Subcutaneous abdominal adipose tissue (tissue), 5 donors: Measurements from ENCODE around the gene OR1F1.
A peak's percentile ranks its signal among the peaks of the same experiment; 100 is the strongest.

Source experiments
- H3K27ac ChIP-seq: one replicate; pipeline ENCODE4 v1.7.0; 2013; ENCODE audit warnings: low read depth, mild to moderate bottlenecking, inconsistent platforms, low read length, moderate library complexity
- H3K27me3 ChIP-seq, 5 donors: one replicate each; pipeline ENCODE4 v1.7.0; 2013; ENCODE audit warnings: low read length in 5 of 5, inconsistent platforms in 1 of 5; ENCODE audit not compliant: control insufficient read depth in 5 of 5, insufficient read depth in 4 of 5
- H3K36me3 ChIP-seq, 5 donors: one replicate each; pipeline ENCODE4 v1.7.0; 2013; ENCODE audit warnings: low read length in 5 of 5; ENCODE audit not compliant: control insufficient read depth in 5 of 5, insufficient read depth in 5 of 5
- H3K4me1 ChIP-seq, 5 donors: one replicate each; pipeline ENCODE4 v1.7.0; 2013; ENCODE audit warnings: low read length in 5 of 5, mild to moderate bottlenecking in 3 of 5, moderate library complexity in 1 of 5; ENCODE audit not compliant: control insufficient read depth in 5 of 5, insufficient read depth in 5 of 5
- H3K4me3 ChIP-seq, 5 donors: one replicate each; pipeline ENCODE4 v1.7.0; 2013; ENCODE audit warnings: low read length in 5 of 5, low read depth in 1 of 5
- H3K9ac ChIP-seq, 5 donors: one replicate each; pipeline ENCODE4 v1.7.0; 2013; ENCODE audit warnings: low read length in 5 of 5, mild to moderate bottlenecking in 4 of 5, moderate library complexity in 3 of 5
- H3K9me3 ChIP-seq, 5 donors: one replicate each; pipeline ENCODE4 v1.7.0; 2013; ENCODE audit warnings: low read length in 5 of 5; ENCODE audit not compliant: control insufficient read depth in 5 of 5
- donor health status: healthy.
- donor health status: healthy.
- donor health status: healthy.
- donor health status: healthy.
- donor health status: healthy.

Gene OR1F1

DNA sequence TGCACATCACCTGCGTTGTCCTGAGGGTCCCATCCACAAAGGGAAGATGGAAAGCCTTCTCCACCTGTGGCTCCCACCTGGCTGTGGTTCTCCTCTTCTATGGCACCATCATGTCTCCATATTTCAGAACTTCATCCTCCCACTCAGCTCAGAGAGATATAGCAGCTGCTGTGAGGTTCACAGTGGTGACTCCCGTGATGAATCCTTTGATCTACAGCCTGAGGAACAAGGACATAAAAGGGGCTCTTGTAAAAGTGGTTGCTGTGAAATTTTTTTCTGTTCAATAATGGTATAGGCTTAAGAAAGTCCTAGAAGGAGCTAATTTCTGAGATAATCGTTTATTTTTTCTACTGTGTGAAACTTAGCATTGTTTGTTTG is 28.2 kb downstream of the OR1F1 start:
- no peak overlapping the region for H3K4me3 ChIP-seq
- no peak overlapping the region for H3K27ac ChIP-seq
- no peaks in the 10 kb centered on the region for H3K4me1 ChIP-seq
- H3K36me3 ChIP-seq, result no peaks in the 10 kb centered on the region
- H3K27me3 ChIP-seq, result peaks cover 0 to 5% (median 0%) of the 10 kb centered on the region in 5 donors
- H3K9ac ChIP-seq, result no peak overlapping the region
- H3K9me3 ChIP-seq, result peaks cover 3 to 31% (median 15%) of the 10 kb centered on the region in 5 donors

DNA sequence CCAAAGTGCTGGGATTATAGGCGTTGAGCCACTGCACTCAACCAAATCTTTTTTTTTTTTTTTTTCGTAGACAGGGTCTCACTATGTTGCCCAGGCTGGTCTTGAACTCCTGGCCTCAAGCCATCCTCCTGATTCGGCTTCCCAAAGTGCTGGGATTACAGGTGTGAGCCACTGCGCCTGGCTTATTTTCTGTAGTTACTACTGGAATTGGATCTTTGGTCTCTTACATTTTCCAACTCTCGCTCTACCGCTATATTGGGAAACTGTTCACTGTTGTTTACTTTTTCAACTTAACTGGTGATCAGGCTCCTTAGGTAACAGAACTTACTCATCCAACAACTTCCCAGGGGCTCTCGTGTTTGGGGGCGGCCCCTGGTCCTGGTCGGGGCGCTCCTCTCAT is 32.8 kb downstream of the OR1F1 start:
- peaks cover 19 to 25% (median 23%) of the 10 kb centered on the region in 5 donors for H3K36me3 ChIP-seq
- peaks cover 0 to 2% (median 0%) of the 10 kb centered on the region in 5 donors for H3K27me3 ChIP-seq
- H3K4me3 ChIP-seq, result peak overlapping the region in 2 of 5 donors; percentile 29 to 30
- peaks cover 33 to 73% (median 52%) of the 10 kb centered on the region in 5 donors for H3K9me3 ChIP-seq
- H3K4me1 ChIP-seq, result no peaks in the 10 kb centered on the region
- no peak overlapping the region for H3K27ac ChIP-seq
- no peak overlapping the region for H3K9ac ChIP-seq

GRCh38 chr16:3223913-3224515 is 36.0 kb downstream of the OR1F1 start:
- Histone ChIP-seq H3K9me3 (peaks cover 41 to 81% (median 66%) of the 10 kb centered on the region in 5 donors), H3K9ac (no peak overlapping the region), H3K27me3 (no peaks in the 10 kb centered on the region), H3K4me1 (no peaks in the 10 kb centered on the region), H3K36me3 (peaks cover 31 to 47% (median 43%) of the 10 kb centered on the region in 5 donors), H3K4me3 (peak overlapping the region; percentile 12 to 50 (median 24)), H3K27ac (no peak overlapping the region)

GRCh38 chr16:3234543-3234856 is 46.5 kb downstream of the OR1F1 start:
- Histone ChIP-seq H3K27ac (peak overlapping the region; percentile 92), H3K9me3 (peaks cover 0 to 14% (median 8%) of the 10 kb centered on the region in 5 donors), H3K4me3 (peak overlapping the region; percentile 86 to 99 (median 96)), H3K4me1 (peaks cover 2 to 14% (median 12%) of the 10 kb centered on the region in 5 donors), H3K9ac (peak overlapping the region; percentile 89 to 99 (median 99)), H3K36me3 (peaks cover 22 to 35% (median 32%) of the 10 kb centered on the region in 5 donors), H3K27me3 (no peaks in the 10 kb centered on the region)

DNA sequence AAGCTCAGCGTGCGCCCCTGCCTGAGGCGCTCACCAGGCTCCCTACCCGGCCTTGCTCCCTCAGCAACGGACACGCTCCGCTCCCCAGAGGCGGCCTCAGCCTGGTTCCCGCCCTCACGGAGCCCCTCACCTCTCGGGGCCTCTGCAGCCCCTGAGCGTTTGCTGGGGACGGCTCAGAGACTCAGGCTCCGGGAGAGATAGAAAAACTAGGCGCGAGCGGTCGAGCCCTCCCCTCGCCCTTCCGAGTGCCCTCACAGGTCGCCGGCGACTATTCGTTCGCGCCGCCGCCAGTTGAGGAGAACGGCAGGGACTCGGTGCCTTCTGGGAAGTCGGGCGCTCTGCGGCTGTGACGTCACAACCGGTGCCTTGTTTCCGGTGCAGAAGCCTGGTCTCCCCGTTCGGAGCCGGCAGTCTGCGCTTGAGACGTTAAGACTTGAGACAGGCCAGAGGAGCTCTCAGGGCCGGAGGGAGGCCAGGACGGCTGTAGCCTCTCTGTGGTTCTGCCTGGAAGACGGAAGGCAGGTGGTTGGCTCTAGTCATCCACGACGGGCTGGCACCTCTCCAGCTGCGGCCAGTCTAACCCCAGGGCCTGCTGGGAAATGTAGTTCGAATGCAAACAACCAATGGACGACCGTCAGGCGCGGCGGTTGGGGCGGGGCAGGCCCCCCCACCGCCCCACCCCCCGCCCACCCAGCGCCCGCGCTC is 47.0 kb downstream of the OR1F1 start, which contains the start of gene ZNF200:
TSS of gene ZNF200 (minus strand) at position 302 of the 705 bp plus-strand sequence. CDS start 1,403 bp downstream, outside the sequence.
- Histone ChIP-seq H3K4me1 (peaks cover 2 to 14% (median 12%) of the 10 kb centered on the region in 5 donors), H3K9me3 (peaks cover 0 to 14% (median 7%) of the 10 kb centered on the region in 5 donors), H3K27me3 (no peaks in the 10 kb centered on the region), H3K4me3 (peak within 1 kb of the TSS; percentile 86 to 99 (median 96)), H3K27ac (peak within 1 kb of the TSS; percentile 92), H3K36me3 (peaks cover 20 to 30% (median 29%) of the 10 kb centered on the region in 5 donors), H3K9ac (peak within 1 kb of the TSS; percentile 89 to 99 (median 99))

GRCh38 chr16:3235856-3236669 is 48.1 kb downstream of the OR1F1 start:
- Histone ChIP-seq H3K9ac (no peak overlapping the region), H3K27ac (no peak overlapping the region), H3K4me1 (peaks cover 2 to 14% (median 12%) of the 10 kb centered on the region in 5 donors), H3K36me3 (peaks cover 10 to 19% (median 18%) of the 10 kb centered on the region in 5 donors), H3K9me3 (peaks cover 0 to 11% (median 0%) of the 10 kb centered on the region in 5 donors), H3K27me3 (no peaks in the 10 kb centered on the region), H3K4me3 (no peak overlapping the region)

DNA sequence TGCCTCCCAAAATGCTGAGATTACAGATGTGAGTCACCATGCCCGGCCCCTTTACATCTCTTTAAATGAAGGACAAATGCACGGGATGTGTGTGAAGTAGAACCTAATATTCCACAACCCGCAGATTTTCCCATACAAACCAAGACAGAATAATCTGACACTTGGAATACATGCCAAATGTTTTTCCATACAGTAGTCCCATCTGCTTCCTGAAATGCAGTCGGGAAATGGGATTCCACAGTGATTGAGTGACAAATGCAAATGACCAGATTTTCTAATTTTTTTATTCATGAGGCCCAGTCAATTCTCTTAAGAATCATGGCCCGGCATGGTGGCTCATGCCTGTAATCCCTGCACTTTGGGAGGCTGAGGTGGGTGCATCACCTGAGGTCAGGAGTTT is 53.8 kb downstream of the OR1F1 start:
- no peaks in the 10 kb centered on the region for H3K4me1 ChIP-seq
- H3K9ac ChIP-seq, result no peak overlapping the region
- H3K36me3 ChIP-seq, result no peaks in the 10 kb centered on the region
- no peak overlapping the region for H3K4me3 ChIP-seq
- no peak overlapping the region for H3K27ac ChIP-seq
- no peaks in the 10 kb centered on the region for H3K9me3 ChIP-seq
- peaks cover 0 to 6% (median 3%) of the 10 kb centered on the region in 5 donors for H3K27me3 ChIP-seq

DNA sequence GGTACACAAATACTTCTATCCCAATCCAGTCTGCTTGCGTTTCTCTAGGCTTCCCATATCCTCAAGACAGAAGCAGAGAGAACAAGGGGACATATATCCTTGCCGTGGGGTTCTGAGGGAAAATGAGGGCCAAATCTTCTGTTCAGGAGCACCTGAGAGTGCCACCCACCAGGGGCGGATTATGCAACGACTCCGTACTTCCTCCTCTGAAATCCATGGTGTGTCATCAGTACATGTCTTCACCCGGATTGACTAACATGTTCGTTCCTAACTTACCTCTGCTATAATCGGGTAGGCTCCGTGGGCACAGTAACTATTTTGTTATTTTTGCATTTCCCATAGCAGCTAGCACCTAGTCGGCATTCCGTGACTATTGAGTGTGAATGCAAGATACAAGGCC is 54.7 kb downstream of the OR1F1 start:
- H3K9me3 ChIP-seq, result no peaks in the 10 kb centered on the region
- H3K4me1 ChIP-seq, result no peaks in the 10 kb centered on the region
- H3K27ac ChIP-seq, result no peak overlapping the region
- no peaks in the 10 kb centered on the region for H3K36me3 ChIP-seq
- no peak overlapping the region for H3K4me3 ChIP-seq
- peaks cover 0 to 6% (median 3%) of the 10 kb centered on the region in 5 donors for H3K27me3 ChIP-seq
- no peak overlapping the region for H3K9ac ChIP-seq

DNA sequence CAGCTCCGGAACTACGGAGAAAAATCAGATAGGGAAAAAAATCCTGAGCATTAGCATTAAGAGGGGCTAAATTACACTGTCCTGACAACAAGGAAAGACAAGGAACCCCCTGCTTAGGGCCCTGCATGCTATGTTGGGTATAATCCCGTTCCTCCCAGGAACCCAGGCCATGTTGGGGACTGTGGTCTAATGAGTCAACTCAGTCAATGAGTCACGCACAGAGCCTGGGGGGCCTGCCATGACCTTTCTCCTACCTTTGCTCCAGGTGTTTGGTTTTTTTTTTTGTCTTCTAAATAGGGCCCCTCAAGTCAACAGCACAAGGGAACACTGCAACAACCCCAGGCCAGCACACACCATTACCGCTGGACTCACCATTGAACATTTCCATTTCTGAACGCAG is 55.9 kb downstream of the OR1F1 start:
- peaks cover 0 to 6% (median 3%) of the 10 kb centered on the region in 5 donors for H3K27me3 ChIP-seq
- no peaks in the 10 kb centered on the region for H3K36me3 ChIP-seq
- H3K9me3 ChIP-seq, result no peaks in the 10 kb centered on the region
- H3K9ac ChIP-seq, result no peak overlapping the region
- no peak overlapping the region for H3K27ac ChIP-seq
- no peak overlapping the region for H3K4me3 ChIP-seq
- no peaks in the 10 kb centered on the region for H3K4me1 ChIP-seq
